HG02943 (cell line): ENCODE data around the gene PMF1.
"Not testable (repeated sequence)": the region's sequence is repeated elsewhere in the genome, so short reads cannot be mapped to it uniquely, and the experiment has no call there.

ENCODE experiments used
- ATAC-seq: cut with Tn5 transposase; IDR thresholded peaks from one replicate; pipeline ENCODE4 v1.9.1; 2021; ENCODE audit warnings: mild to moderate bottlenecking, low read depth, moderate library complexity; ENCODE audit not compliant: unreplicated experiment

Gene PMF1

GRCh38 chr1:156212833-156213643 lies at the start of gene PMF1:
TSS of gene PMF1 (plus strand) at chr1:156213007. CDS start at chr1:156213016, 9 bp downstream.
- ATAC-seq = peak; percentile 84

- no peak for ATAC-seq
Observed at GRCh38 chr1:156163712-156164111, 49.1 kb upstream of the PMF1 start.

- no peak for ATAC-seq
Observed at GRCh38 chr1:156164125-156164831, 48.5 kb upstream of the PMF1 start.

- ATAC-seq = no peak
Observed at GRCh38 chr1:156165083-156165482, 47.7 kb upstream of the PMF1 start.

- ATAC-seq = no peak
Observed at GRCh38 chr1:156167536-156167935, 45.3 kb upstream of the PMF1 start.

- ATAC-seq = no peak
Observed at GRCh38 chr1:156172696-156173470, 39.9 kb upstream of the PMF1 start.

- ATAC-seq = no peak
Observed at GRCh38 chr1:156176610-156177210, 36.1 kb upstream of the PMF1 start.

- no peak for ATAC-seq
Observed at GRCh38 chr1:156177919-156178654, 34.7 kb upstream of the PMF1 start.

GRCh38 chr1:156180471-156180870 lies 32.3 kb upstream of the PMF1 start:
- ATAC-seq = no peak

- ATAC-seq = not testable (repeated sequence)
Observed at GRCh38 chr1:156181391-156181924, 31.3 kb upstream of the PMF1 start.

- ATAC-seq = not testable (repeated sequence)
Observed at GRCh38 chr1:156182010-156182779, 30.6 kb upstream of the PMF1 start.

GRCh38 chr1:156186347-156187177 lies 26.2 kb upstream of the PMF1 start:
- ATAC-seq = not testable (repeated sequence)

GRCh38 chr1:156190265-156190664 lies 22.5 kb upstream of the PMF1 start:
- ATAC-seq = not testable (repeated sequence)

- no peak for ATAC-seq
Observed at GRCh38 chr1:156191292-156191964, 21.4 kb upstream of the PMF1 start.

GRCh38 chr1:156193208-156193487 lies 19.7 kb upstream of the PMF1 start:
- no peak for ATAC-seq

- ATAC-seq = peak; percentile 96
Observed at GRCh38 chr1:156193488-156194299, 19.1 kb upstream of the PMF1 start, which contains the start of gene SLC25A44. TSS of gene SLC25A44 (plus strand) at chr1:156194104. CDS start at chr1:156199848, 5,744 bp downstream.

- no peak for ATAC-seq
Observed at GRCh38 chr1:156194300-156194652, 18.5 kb upstream of the PMF1 start.
